Spleen (tissue), 7 donors: Measurements from ENCODE around the gene BTBD17.

Experiments used
- POLR2A ChIP-seq, 3 donors: fragments of 450-650 bp; IDR thresholded peaks; one replicate each; pipeline ENCODE4 v1.5.1; 2017; ENCODE audit warnings: antibody characterized with exemption in 3 of 3, mild to moderate bottlenecking in 1 of 3
- POLR2AphosphoS5 ChIP-seq, 3 donors: sonication (generic); formaldehyde crosslinking; IDR thresholded peaks; one replicate each; pipeline ENCODE4 v1.5.1; 2017; ENCODE audit warnings: antibody characterized with exemption in 3 of 3
- TF ChIP-seq, protein P1 (sequence below), 11 experiments: fragments of 200-600 bp in 7 of 11; fragments of 450-650 bp in 4 of 11; sonication (generic) in 4 of 11; IDR thresholded peaks in 8 of 11; conservative IDR thresholded peaks in 3 of 11; 1 replicate in 7 of 11; 2 replicates in 4 of 11; pipeline versions ENCODE4 v1.4.0 to v1.8.0; 2016 to 2021; ENCODE audit warnings: antibody characterized with exemption in 11 of 11, inconsistent platforms in 4 of 11, mild to moderate bottlenecking in 1 of 11
- donor health status: DM: no; HTN: no; CAD: no; lungs with moderate emphysema.
- donor health status: DM: no; HTN: no; CAD: no.
- donor health status: DM: no; HTN: no; CAD: no.

- TF ChIP-seq, protein P1, sequence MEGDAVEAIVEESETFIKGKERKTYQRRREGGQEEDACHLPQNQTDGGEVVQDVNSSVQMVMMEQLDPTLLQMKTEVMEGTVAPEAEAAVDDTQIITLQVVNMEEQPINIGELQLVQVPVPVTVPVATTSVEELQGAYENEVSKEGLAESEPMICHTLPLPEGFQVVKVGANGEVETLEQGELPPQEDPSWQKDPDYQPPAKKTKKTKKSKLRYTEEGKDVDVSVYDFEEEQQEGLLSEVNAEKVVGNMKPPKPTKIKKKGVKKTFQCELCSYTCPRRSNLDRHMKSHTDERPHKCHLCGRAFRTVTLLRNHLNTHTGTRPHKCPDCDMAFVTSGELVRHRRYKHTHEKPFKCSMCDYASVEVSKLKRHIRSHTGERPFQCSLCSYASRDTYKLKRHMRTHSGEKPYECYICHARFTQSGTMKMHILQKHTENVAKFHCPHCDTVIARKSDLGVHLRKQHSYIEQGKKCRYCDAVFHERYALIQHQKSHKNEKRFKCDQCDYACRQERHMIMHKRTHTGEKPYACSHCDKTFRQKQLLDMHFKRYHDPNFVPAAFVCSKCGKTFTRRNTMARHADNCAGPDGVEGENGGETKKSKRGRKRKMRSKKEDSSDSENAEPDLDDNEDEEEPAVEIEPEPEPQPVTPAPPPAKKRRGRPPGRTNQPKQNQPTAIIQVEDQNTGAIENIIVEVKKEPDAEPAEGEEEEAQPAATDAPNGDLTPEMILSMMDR (IDR thresholded peaks at IDR 0.05 in 8 of 11, conservative IDR thresholded peaks at IDR 0.05 in 3 of 11) = no peak
- TF ChIP-seq POLR2AphosphoS5 (IDR thresholded peaks at IDR 0.05) (no peak), POLR2A (IDR thresholded peaks at IDR 0.05) (no peak)
These were observed 19.5 kb upstream of the BTBD17 start for GRCh38 chr17:74380959-74381808.
